Endothelial cell of umbilical vein (primary cell): Measurements from ENCODE around the gene OR52I1. TPM values are rescaled to one million over a fixed set of nuclear protein-coding genes. Genes with fewer than 3 reads are reported as not detected.

Experiments used
- BruUV-seq: library from RNA; stranded (reverse); fragments of 400-500 nt; replicated peaks from 2 replicates; lab custom pipeline; 2021; lab: Mats Ljungman, UMichigan
- CTCF ChIA-PET: fragments of 300-600, 350-600 bp; sonication (Branson Sonifier 250); formaldehyde crosslinking; loops from one replicate; lab custom pipeline; 2021; ENCODE audit warnings: antibody characterized with exemption, inconsistent platforms; lab: Charles Lee
- POLR2A ChIA-PET: fragments of 300-600, 350-600 bp; sonication (Branson Sonifier 250); formaldehyde crosslinking; loops from one replicate; lab custom pipeline; 2021; ENCODE audit warnings: antibody characterized with exemption, inconsistent platforms; lab: Charles Lee
- DNase-seq: peaks from one replicate; pipeline ENCODE4 v3.0.0-alpha.2; 2011; ENCODE audit warnings: low read depth, low spot score
- FAIRE-seq: peaks from 2 replicates; lab custom pipeline; 2011; peaks lifted over from hg19 to GRCh38; lab: Jason Lieb, UNC
- H2AFZ ChIP-seq: 2 replicates; pipeline ENCODE4 v1.6.0; 2012; ENCODE audit warnings: low read depth, low read length, control low read depth, inconsistent platforms
- H3K27ac ChIP-seq: 2 replicates; pipeline ENCODE4 v1.5.1; 2011; ENCODE audit warnings: low read depth, mild to moderate bottlenecking, control low read depth, low read length, moderate library complexity; ENCODE audit not compliant: insufficient read depth
- H3K27me3 ChIP-seq, 2 experiments: 2 replicates each; pipeline versions ENCODE4 v1.6.0 to v1.6.1; 2011; ENCODE audit warnings: low read length in 2 of 2, mixed read lengths in 1 of 2; ENCODE audit not compliant: control insufficient read depth in 2 of 2, insufficient read depth in 2 of 2
- H3K36me3 ChIP-seq, 2 experiments: 2 replicates in 1 of 2; 3 replicates in 1 of 2; pipeline ENCODE4 v1.5.1; 2011; ENCODE audit warnings: low read length in 2 of 2, mild to moderate bottlenecking in 1 of 2, moderate library complexity in 1 of 2; ENCODE audit not compliant: control insufficient read depth in 2 of 2, insufficient read depth in 2 of 2; ENCODE audit errors: extremely low read depth in 1 of 2
- H3K4me1 ChIP-seq: 3 replicates; pipeline ENCODE4 v1.5.1; 2011; ENCODE audit warnings: mild to moderate bottlenecking, low read length; ENCODE audit not compliant: control insufficient read depth, insufficient read depth; ENCODE audit errors: extremely low read depth
- H3K4me2 ChIP-seq: 2 replicates; pipeline ENCODE4 v1.6.1; 2011; ENCODE audit warnings: low read length, control low read depth, mixed read lengths; ENCODE audit not compliant: insufficient read depth
- H3K4me3 ChIP-seq, 3 experiments: fragments of 200-600 bp in 1 of 3; sonication (generic), shearing (Covaris generic) in 1 of 3; replicated peaks in 1 of 3; 2 replicates each; pipeline ENCODE4 v1.5.1; 2011 to 2016; ENCODE audit warnings: control low read depth in 3 of 3, low read length in 3 of 3, mild to moderate bottlenecking in 2 of 3, inconsistent platforms in 1 of 3, low read depth in 1 of 3, moderate library complexity in 1 of 3; ENCODE audit not compliant: insufficient read depth in 1 of 3
- H3K79me2 ChIP-seq: 2 replicates; pipeline ENCODE4 v1.6.0; 2012; ENCODE audit warnings: low read length, inconsistent platforms; ENCODE audit not compliant: control insufficient read depth, insufficient read depth
- H3K9ac ChIP-seq: replicated peaks from 2 replicates; pipeline ENCODE3; 2011; ENCODE audit warnings: low read length, control low read depth; ENCODE audit not compliant: insufficient read depth; ENCODE audit errors: extremely low read depth
- H3K9me1 ChIP-seq: replicated peaks from 3 replicates; pipeline ENCODE4 v1.6.0; 2011; ENCODE audit warnings: mild to moderate bottlenecking, low read length; ENCODE audit not compliant: control insufficient read depth, insufficient read depth; ENCODE audit errors: extremely low read depth
- H3K9me3 ChIP-seq: replicated peaks from 2 replicates; pipeline ENCODE4 v1.5.1; 2012; ENCODE audit warnings: low read length, inconsistent platforms; ENCODE audit not compliant: control insufficient read depth, insufficient read depth
- H4K20me1 ChIP-seq: replicated peaks from 2 replicates; pipeline ENCODE3; 2011; ENCODE audit warnings: mild to moderate bottlenecking, low read length; ENCODE audit not compliant: control insufficient read depth, insufficient read depth; ENCODE audit errors: extremely low read depth
- EZH2 ChIP-seq: IDR thresholded peaks from 2 replicates; pipeline ENCODE4 v1.6.1; 2012; ENCODE audit warnings: borderline replicate concordance, low read depth, mild to moderate bottlenecking, moderate library complexity, low read length, inconsistent platforms; ENCODE audit not compliant: severe bottlenecking
- FOS ChIP-seq: IDR thresholded peaks from 2 replicates; pipeline ENCODE4 v1.6.1; 2011; ENCODE audit warnings: mild to moderate bottlenecking, low read length, moderate library complexity, borderline replicate concordance; ENCODE audit not compliant: insufficient read depth
- JUN ChIP-seq: IDR thresholded peaks from 2 replicates; pipeline ENCODE4 v1.6.1; 2011; ENCODE audit warnings: borderline replicate concordance, low read depth; ENCODE audit not compliant: insufficient read length, insufficient read depth
- MYC ChIP-seq: IDR thresholded peaks from one replicate; pipeline ENCODE4 v1.6.1; 2011; ENCODE audit warnings: mild to moderate bottlenecking, low read depth, low read length
- POLR2A ChIP-seq: IDR thresholded peaks from 2 replicates; pipeline ENCODE4 v1.6.1; 2012; ENCODE audit warnings: low read depth, mild to moderate bottlenecking, control low read depth, low read length
- POLR2AphosphoS5 ChIP-seq: IDR thresholded peaks from 2 replicates; pipeline ENCODE4 v1.6.1; 2012; ENCODE audit warnings: low read depth, mild to moderate bottlenecking, control low read depth, low read length, moderate library complexity; ENCODE audit not compliant: insufficient read depth
- dilution Hi-C: fragments of 300-500 bp; cut with MboI; formaldehyde crosslinking; loops from one replicate; pipeline ENCODE4 v1.15.0; 2019; ENCODE audit warnings: low sequenced_read_pairs; ENCODE audit not compliant: extremely low pct_ligation_motif_present
- intact Hi-C: fragments of 100-400 bp; cut with micrococcal nuclease; formaldehyde crosslinking; loops from one replicate; pipeline ENCODE4 v1.10.0; 2022
- polyA plus RNA-seq, 4 experiments: library from polyadenylated mRNA; depleted of rRNA in 3 of 4; stranded (reverse) in 3 of 4; unstranded in 1 of 4; fragments of >200 nt; gene quantifications; 2 replicates each; pipeline versions ENCODE4 v1.2.1 to v1.2.3, GENCODE V29; 2011 to 2012; ENCODE audit warnings: missing spikeins in 1 of 4
- total RNA-seq: library from RNA; stranded (reverse); gene quantifications from 2 replicates; pipeline ENCODE4 v1.2.3, GENCODE V29; 2021
- TF ChIP-seq, protein P1 (sequence below): IDR thresholded peaks from 2 replicates; pipeline ENCODE4 v1.6.1; 2011; ENCODE audit not compliant: insufficient read depth, insufficient read length
- TF ChIP-seq, protein P2 (sequence below), 2 donors: IDR thresholded peaks; 1 replicate in 1 of 2; 2 replicates in 1 of 2; pipeline ENCODE4 v1.5.1; 2011; ENCODE audit warnings: low read length in 2 of 2, mild to moderate bottlenecking in 2 of 2, moderate library complexity in 2 of 2, control low read depth in 1 of 2, inconsistent platforms in 1 of 2, low read depth in 1 of 2; ENCODE audit not compliant: insufficient read depth in 1 of 2; ENCODE audit errors: extremely low read depth in 1 of 2

Gene OR52I1
- total and polyA plus RNA-seq, 2 donors (not counting 3 experiments of a cell fraction or from before 2014, with no cell fraction given), result not detected

DNA sequence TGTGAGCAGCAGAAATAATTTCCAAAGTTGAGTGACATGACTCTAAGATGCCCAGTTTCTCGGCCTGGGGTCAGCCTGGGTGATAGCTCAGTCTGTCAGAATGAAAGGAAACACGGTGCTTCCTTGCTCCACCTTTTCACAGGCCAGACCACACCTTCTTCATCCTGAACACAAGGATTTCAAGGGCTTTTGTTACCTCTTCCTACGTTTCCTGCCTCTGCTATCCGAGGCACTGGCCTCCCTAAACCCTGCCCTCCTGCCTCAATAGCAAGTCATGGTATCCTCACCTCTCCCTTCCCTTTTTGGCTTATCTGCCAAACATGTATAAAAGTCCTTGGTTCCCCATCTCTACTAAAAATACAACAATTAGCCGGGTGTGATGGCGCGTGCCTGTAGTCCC lies 48.2 kb downstream of the OR52I1 start:
- no peak for DNase-seq
- no peaks in the 10 kb centered on the region for H3K36me3 ChIP-seq
- no peak overlapping the region for H3K9ac ChIP-seq
- H3K4me3 ChIP-seq, result no peak overlapping the region
- no TSS peak for BruUV-seq
- H3K4me1 ChIP-seq, result no peaks in the 10 kb centered on the region
- no peaks in the 10 kb centered on the region for H3K27me3 ChIP-seq
- no peak for FAIRE-seq
- H3K4me2 ChIP-seq, result no peak overlapping the region
- no peaks in the 10 kb centered on the region for H3K9me1 ChIP-seq
- intact Hi-C loops, result no loop called here
- H3K79me2 ChIP-seq, result no peaks in the 10 kb centered on the region
- CTCF ChIA-PET, result no interaction called here
- TF ChIP-seq, protein P1, sequence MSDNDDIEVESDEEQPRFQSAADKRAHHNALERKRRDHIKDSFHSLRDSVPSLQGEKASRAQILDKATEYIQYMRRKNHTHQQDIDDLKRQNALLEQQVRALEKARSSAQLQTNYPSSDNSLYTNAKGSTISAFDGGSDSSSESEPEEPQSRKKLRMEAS, result no peak
- no peak for TF ChIP-seq FOS
- TF ChIP-seq POLR2A, result no peak
- TF ChIP-seq, protein P2, sequence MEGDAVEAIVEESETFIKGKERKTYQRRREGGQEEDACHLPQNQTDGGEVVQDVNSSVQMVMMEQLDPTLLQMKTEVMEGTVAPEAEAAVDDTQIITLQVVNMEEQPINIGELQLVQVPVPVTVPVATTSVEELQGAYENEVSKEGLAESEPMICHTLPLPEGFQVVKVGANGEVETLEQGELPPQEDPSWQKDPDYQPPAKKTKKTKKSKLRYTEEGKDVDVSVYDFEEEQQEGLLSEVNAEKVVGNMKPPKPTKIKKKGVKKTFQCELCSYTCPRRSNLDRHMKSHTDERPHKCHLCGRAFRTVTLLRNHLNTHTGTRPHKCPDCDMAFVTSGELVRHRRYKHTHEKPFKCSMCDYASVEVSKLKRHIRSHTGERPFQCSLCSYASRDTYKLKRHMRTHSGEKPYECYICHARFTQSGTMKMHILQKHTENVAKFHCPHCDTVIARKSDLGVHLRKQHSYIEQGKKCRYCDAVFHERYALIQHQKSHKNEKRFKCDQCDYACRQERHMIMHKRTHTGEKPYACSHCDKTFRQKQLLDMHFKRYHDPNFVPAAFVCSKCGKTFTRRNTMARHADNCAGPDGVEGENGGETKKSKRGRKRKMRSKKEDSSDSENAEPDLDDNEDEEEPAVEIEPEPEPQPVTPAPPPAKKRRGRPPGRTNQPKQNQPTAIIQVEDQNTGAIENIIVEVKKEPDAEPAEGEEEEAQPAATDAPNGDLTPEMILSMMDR (IDR thresholded peaks at IDR 0.05; ENCODE audit: extremely low read depth in 1 of 2, insufficient read depth in 1 of 2, low read depth in 1 of 2, low read length in 2 of 2), result no peak
- no peak for TF ChIP-seq EZH2
- H3K9me3 ChIP-seq, result no peaks in the 10 kb centered on the region
- no peak overlapping the region for H2AFZ ChIP-seq
- no peaks in the 10 kb centered on the region for H4K20me1 ChIP-seq
- H3K27ac ChIP-seq, result no peak overlapping the region
- dilution Hi-C loops, result no loop called here
- POLR2A ChIA-PET, result no interaction called here

DNA sequence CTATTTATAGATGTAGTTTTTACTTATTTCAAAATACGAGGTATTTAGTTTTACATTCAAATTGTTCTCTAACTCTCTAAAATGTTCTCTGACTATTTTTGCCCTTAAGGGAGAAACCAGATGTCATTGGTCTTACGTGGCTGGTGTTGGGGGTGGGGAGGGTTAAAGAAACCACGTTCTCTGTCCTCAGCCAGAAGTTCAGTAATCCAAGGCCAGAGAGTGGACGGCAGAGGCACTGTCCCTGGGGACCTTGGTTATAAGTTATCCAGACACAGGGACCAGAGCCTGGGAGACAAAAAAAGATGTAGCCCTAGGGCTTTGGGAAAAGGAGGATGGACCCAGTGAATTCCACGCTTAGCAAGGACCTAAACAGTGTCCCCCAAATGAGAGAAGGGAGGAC lies 49.2 kb downstream of the OR52I1 start:
- CTCF ChIA-PET, result no interaction called here
- FAIRE-seq, result no peak
- Histone ChIP-seq H3K27ac (no peak overlapping the region), H3K27me3 (no peaks in the 10 kb centered on the region), H3K4me2 (no peak overlapping the region), H3K79me2 (no peaks in the 10 kb centered on the region), H4K20me1 (no peaks in the 10 kb centered on the region), H3K4me3 (no peak overlapping the region), H3K36me3 (no peaks in the 10 kb centered on the region), H3K9me3 (no peaks in the 10 kb centered on the region), H3K4me1 (no peaks in the 10 kb centered on the region), H3K9me1 (no peaks in the 10 kb centered on the region), H3K9ac (no peak overlapping the region), H2AFZ (no peak overlapping the region)
- DNase-seq, result no peak
- POLR2A ChIA-PET, result no interaction called here
- TF ChIP-seq, protein P2 (IDR thresholded peaks at IDR 0.05; ENCODE audit: extremely low read depth in 1 of 2, insufficient read depth in 1 of 2, low read depth in 1 of 2, low read length in 2 of 2), result no peak
- TF ChIP-seq MYC (no peak), EZH2 (no peak), POLR2A (no peak), POLR2AphosphoS5 (no peak), JUN (no peak), FOS (no peak)
- TF ChIP-seq, protein P1, result no peak
- intact Hi-C loops (no loop called here), dilution Hi-C loops (no loop called here)
- BruUV-seq, result no TSS peak
